SK-N-SH (cell line): ENCODE measurements around the gene TCP11L2.

Experiments used
- EP300 ChIP-seq, 2 experiments: IDR thresholded peaks; 2 replicates each; pipeline versions ENCODE4 v1.4.0 to v1.6.1; 2012; ENCODE audit warnings: borderline replicate concordance in 1 of 2, low read depth in 1 of 2, low read length in 1 of 2
- FOXM1 ChIP-seq: IDR thresholded peaks from 2 replicates; pipeline ENCODE4 v1.4.0; 2012; ENCODE audit warnings: low read depth, mild to moderate bottlenecking
- JUND ChIP-seq: IDR thresholded peaks from 2 replicates; pipeline ENCODE4 v1.4.0; 2012
- NFIC ChIP-seq: IDR thresholded peaks from 2 replicates; pipeline ENCODE4 v1.4.0; 2012; ENCODE audit warnings: borderline replicate concordance
- POLR2AphosphoS5 ChIP-seq: IDR thresholded peaks from 2 replicates; pipeline ENCODE4 v1.6.1; 2012; ENCODE audit warnings: low read depth, low read length
- RAD21 ChIP-seq: IDR thresholded peaks from 2 replicates; pipeline ENCODE4 v1.6.1; 2012; ENCODE audit warnings: mild to moderate bottlenecking, low read length
- RFX5 ChIP-seq: IDR thresholded peaks from 2 replicates; pipeline ENCODE4 v1.6.1; 2012; ENCODE audit warnings: mild to moderate bottlenecking, improper control_type of control experiment, low read length
- SMC3 ChIP-seq: IDR thresholded peaks from 2 replicates; pipeline ENCODE4 v1.6.1; 2012; ENCODE audit warnings: low read depth, low read length, improper control_type of control experiment
- TF ChIP-seq, protein P1 (sequence below): IDR thresholded peaks from 2 replicates; pipeline ENCODE4; 2012
- TF ChIP-seq, protein P2 (sequence below): fragments of 200-600 bp; sonication (generic); IDR thresholded peaks from 2 replicates; pipeline ENCODE4 v1.6.1; 2017; ENCODE audit warnings: antibody characterized with exemption, mild to moderate bottlenecking, moderate library complexity

DNA sequence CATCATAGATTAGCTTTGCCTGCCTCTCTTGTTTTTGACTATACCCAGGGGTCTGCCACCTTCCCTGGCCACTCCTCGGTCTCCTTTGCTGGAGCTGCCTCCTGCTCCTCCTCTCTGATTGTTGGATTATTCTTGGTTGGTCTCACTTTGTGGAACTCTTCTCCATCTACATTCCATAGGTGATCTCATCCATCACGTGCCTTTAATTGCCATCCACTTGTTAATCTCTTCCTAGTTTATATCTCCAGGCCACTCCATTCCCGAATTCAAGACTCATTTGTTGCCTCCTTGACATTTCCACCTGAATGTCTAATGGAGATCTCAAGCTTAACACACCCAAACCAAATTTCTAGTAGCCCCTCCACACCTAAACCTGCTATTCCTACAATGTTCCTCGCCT, 60.4 kb downstream of the TCP11L2 start:
- TF ChIP-seq, protein P1, sequence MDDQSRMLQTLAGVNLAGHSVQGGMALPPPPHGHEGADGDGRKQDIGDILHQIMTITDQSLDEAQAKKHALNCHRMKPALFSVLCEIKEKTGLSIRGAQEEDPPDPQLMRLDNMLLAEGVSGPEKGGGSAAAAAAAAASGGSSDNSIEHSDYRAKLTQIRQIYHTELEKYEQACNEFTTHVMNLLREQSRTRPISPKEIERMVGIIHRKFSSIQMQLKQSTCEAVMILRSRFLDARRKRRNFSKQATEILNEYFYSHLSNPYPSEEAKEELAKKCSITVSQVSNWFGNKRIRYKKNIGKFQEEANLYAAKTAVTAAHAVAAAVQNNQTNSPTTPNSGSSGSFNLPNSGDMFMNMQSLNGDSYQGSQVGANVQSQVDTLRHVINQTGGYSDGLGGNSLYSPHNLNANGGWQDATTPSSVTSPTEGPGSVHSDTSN = no peak
- TF ChIP-seq, protein P2, sequence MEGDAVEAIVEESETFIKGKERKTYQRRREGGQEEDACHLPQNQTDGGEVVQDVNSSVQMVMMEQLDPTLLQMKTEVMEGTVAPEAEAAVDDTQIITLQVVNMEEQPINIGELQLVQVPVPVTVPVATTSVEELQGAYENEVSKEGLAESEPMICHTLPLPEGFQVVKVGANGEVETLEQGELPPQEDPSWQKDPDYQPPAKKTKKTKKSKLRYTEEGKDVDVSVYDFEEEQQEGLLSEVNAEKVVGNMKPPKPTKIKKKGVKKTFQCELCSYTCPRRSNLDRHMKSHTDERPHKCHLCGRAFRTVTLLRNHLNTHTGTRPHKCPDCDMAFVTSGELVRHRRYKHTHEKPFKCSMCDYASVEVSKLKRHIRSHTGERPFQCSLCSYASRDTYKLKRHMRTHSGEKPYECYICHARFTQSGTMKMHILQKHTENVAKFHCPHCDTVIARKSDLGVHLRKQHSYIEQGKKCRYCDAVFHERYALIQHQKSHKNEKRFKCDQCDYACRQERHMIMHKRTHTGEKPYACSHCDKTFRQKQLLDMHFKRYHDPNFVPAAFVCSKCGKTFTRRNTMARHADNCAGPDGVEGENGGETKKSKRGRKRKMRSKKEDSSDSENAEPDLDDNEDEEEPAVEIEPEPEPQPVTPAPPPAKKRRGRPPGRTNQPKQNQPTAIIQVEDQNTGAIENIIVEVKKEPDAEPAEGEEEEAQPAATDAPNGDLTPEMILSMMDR = no peak
- no peak for TF ChIP-seq RAD21
- no peak for TF ChIP-seq POLR2AphosphoS5
- no peak for TF ChIP-seq FOXM1
- TF ChIP-seq RFX5 = no peak
- no peak for TF ChIP-seq SMC3
- no peak for TF ChIP-seq JUND
- TF ChIP-seq EP300 (IDR thresholded peaks at IDR 0.05; ENCODE audit: borderline replicate concordance in 1 of 2, low read depth in 1 of 2, low read length in 1 of 2) = no peak
- TF ChIP-seq NFIC = no peak
